ENCODE measurements around the gene NTN1.

NTN1 gene

GRCh38 chr17:9158544-9159452, 137.5 kb downstream of the NTN1 start:
- no peak for DNase-seq (ENCODE audit: low spot score)

GRCh38 chr17:9162275-9162985, 141.1 kb downstream of the NTN1 start:
- no peak for DNase-seq (ENCODE audit: low spot score)

- DNase-seq (ENCODE audit: low spot score), result no peak
Observed at GRCh38 chr17:9166788-9167187, 145.5 kb downstream of the NTN1 start.

DNA sequence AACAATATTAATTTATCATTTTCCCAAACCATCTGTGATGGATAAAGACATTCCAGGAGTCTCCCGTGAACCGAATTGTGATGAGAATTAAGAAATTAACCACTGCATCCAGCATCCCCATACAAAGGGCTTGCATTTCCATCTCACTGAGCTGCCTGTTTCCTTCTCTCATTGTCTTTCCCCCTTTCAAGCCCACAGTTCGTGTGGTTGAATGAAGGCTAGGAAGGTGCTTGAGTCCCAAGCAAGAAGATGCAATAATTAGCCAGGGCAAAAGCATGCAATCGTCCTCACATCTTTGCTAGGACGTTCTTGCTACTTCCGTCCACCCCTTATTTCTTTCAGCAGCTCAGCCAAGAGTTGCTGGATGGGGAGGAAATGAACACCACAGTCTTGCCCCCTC, 146.1 kb downstream of the NTN1 start:
- DNase-seq (ENCODE audit: low spot score), result no peak

DNA sequence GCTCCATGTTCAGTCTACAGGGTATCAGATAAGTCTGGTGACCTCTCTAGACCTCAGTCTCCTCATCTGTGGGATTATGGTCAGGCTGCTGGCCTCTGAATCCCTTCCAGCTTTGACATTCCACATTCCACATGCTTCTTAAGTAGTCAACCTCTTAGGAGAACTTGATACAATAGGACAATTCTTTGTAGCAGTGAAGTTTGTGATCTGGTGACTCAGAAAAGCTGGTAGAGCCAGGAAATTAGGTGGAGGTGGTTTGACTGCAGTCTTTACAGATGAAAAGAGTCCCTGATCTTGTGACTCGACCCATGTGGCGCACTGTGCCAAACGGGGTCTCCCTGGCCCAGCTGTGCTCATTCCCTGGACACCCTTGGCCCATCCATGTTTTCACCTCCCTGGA, 147.8 kb downstream of the NTN1 start:
- DNase-seq (ENCODE audit: low spot score), result no peak

DNA sequence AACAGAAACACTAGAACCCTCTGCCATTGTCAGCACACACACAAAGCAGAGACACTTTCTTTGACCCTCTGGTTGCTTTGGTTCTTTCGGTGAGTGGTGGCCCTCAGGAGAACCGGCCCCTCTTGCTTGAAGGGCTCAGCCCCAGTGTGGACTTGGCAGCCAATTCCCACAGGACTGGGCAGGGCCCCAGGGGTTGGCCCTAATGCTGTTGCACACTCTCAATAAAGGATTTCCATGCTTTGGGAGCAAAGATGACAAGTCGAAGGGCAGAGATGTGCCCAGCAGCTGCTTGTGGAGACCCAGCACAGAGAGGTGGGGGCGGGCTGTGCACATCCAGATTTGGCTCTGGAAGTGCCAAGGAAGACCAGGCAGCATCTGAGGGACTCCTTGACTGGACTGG, 149.0 kb downstream of the NTN1 start:
- DNase-seq (ENCODE audit: low spot score), result no peak

GRCh38 chr17:9170853-9171252, 149.5 kb downstream of the NTN1 start:
- DNase-seq (ENCODE audit: low spot score), result no peak

DNA sequence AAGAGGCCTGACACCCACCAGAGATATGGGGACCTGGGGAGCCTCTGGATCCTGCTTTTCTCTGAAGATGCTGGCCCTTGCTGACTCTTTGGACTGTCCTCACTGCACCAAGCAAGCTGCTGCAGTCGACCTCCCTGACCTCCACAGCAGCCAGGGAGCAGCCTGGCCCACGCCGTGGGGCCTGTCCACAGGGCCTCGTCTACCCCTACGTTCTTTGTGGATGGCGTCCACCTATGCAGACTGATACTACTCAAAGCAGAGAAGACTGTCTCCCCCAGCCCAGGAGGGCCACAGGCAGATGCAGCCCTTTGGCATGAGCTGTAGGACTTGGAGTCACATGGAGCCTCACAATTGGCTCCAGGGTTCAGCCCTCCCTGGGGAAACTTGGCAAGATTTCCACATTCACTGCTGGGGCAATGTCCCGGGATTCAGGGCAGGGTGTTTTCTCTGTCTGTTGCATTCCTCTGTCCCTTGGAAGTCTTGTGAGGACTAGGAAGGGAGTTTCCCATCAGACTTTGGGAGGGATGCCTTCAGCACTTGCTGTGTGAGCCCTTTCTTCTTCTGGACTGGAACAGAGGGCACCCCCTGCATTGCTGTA, 152.2 kb downstream of the NTN1 start:
- no peak for DNase-seq (ENCODE audit: low spot score)

- DNase-seq (ENCODE audit: low spot score), result no peak
Observed at GRCh38 chr17:9174312-9174711, 153.0 kb downstream of the NTN1 start.

GRCh38 chr17:9174779-9175574, 153.7 kb downstream of the NTN1 start:
- DNase-seq (ENCODE audit: low spot score), result no peak

GRCh38 chr17:9175700-9176467, 154.6 kb downstream of the NTN1 start:
- DNase-seq (ENCODE audit: low spot score), result no peak

DNA sequence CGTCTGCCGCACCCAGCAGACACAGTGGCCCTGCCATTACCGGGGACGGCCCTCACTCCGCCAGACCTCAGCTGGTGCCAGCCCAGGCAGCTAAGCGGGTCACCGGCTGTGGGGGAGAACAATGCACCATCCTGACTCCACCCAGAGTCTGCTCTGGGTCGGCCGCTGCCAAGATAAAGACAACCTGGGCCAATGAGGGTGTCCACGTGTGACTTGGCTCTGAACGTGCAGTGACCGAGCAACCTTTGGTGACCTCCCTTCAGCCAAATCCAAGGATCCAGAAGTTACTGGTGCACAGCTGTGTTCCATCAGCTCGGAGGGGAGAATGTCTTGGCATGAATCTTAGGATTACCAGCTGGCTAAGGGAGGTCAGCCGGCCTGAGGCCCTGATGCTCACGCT, 155.9 kb downstream of the NTN1 start:
- DNase-seq (ENCODE audit: low spot score), result no peak

- no peak for DNase-seq (ENCODE audit: low spot score)
Observed at GRCh38 chr17:9178319-9178718, 157.0 kb downstream of the NTN1 start.

DNA sequence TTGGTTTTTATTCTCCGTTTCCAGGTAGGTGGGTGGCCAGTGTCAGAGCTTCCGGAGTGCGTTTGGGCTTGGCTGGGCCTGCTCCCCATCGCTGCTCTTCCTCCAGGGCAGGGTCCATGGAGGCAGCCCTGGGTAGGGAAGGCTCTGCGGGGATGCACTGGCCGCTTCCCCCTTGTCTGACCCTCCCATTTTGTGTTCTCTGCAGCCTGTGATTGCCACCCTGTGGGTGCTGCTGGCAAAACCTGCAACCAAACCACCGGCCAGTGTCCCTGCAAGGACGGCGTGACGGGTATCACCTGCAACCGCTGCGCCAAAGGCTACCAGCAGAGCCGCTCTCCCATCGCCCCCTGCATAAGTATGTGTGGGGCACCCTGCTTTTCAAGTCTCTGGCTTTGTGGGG, 158.3 kb downstream of the NTN1 start:
- no peak for DNase-seq (ENCODE audit: low spot score)

- no peak for DNase-seq (ENCODE audit: low spot score)
Observed at GRCh38 chr17:9181640-9182039, 160.3 kb downstream of the NTN1 start.

DNA sequence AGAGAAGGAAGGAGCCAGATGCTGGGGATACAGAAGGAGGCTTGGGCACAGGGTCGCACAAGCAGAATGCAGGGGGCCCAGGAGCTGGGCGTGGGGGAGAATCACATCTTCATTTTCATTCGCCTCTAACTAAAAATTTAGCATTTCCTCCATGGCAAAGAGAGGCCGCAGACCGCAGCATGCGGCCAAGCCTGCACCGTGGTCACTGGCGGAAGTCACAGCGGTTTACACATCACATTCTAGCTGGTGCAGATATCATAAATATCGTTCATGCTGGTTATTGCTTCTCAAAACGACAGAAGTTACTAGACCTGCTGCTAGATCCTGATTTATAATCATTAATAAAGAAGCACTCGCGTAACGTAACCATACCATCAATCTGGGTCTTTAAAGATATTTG, 162.0 kb downstream of the NTN1 start:
- DNase-seq (ENCODE audit: low spot score), result no peak

GRCh38 chr17:9185142-9185541, 163.8 kb downstream of the NTN1 start:
- DNase-seq (ENCODE audit: low spot score), result no peak

- DNase-seq (ENCODE audit: low spot score), result no peak
Observed at GRCh38 chr17:9185688-9186284, 164.5 kb downstream of the NTN1 start.

DNA sequence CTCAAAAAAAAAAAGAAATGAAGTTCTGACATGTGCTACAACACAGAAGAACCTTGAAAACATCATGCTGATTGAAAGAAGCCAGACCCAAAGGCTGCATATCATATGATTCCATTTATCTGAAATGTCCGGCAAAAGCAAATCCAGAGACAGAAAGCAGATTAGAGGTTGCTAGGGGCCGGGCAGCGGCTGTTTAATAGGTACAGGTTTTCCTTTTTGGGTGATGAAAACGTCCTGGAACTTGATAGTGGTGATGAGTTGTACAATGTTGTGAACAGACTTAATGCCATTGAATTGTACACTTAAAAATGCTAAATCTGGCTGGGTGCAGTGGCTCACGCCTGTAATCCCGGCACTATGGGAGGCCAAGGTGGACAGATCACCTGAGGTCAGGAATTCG, 166.5 kb downstream of the NTN1 start:
- DNase-seq (ENCODE audit: low spot score), result no peak

GRCh38 chr17:9188367-9188766, 167.1 kb downstream of the NTN1 start:
- DNase-seq (ENCODE audit: low spot score), result no peak

GRCh38 chr17:9189870-9190269, 168.6 kb downstream of the NTN1 start:
- no peak for DNase-seq (ENCODE audit: low spot score)
